ENCODE data around the gene PHF21B. TPM values are rescaled to one million over a fixed set of nuclear protein-coding genes. Genes with fewer than 3 reads are reported as not detected.
"Not testable (repeated sequence)": the region's sequence is repeated elsewhere in the genome, so short reads cannot be mapped to it uniquely, and the experiment has no call there.

PHF21B gene
- total RNA-seq, 1 donor from 2014 or later, result 2.2 TPM

DNA sequence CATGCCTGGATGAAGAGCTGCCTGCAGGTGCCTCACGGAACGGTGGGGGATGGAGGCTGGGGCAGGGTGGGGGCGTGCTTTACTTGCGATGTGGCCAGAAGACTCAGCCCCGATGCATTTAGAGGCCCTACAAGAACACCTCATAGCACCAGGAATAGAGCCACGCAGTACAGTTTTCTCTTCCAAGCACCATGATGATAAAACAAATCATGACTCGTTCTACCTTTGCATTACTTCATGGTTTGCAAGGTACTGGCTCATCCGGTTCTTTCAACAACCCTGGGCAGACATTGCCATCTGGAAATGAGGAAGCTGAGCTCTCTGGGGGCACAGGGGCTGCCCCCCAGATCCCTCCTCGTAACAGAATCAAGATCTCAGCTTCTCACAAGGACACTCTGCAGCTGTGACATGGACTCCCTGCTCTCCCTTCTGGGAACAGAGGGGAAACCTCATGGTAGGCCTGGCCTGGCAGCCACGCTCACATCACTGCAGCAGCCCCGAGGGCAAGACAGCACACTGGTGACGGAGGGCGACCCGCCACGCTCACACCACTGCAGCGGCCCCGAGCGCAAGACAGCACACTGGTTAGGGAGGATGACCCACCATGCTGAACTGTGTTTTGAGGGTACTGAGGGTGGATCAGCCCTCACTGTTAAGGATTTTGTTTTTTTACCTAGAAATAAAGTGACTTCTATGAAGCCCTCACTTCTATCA is 46.9 kb downstream of the PHF21B start:
- no peak for DNase-seq (ENCODE audit: low spot score)

DNA sequence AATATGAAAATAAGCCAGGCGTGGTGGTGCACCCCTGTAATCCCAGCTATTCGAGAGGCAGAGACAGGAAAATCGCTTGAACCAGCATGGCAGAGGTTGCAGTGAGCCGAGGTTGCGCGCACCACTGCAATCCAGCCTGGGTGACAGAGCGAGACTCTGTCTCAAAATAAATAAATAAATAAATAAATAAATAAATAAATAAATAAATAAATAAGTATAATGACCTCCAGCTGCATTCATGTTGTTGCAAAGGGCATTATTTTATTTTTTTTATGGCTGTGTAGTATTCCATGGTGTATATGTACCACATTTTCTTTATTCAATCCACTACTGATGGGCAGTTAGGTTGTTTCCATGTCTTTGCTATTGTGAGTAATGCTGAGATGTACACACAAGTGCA is 48.1 kb downstream of the PHF21B start:
- DNase-seq (ENCODE audit: low spot score), result not testable (repeated sequence)

DNA sequence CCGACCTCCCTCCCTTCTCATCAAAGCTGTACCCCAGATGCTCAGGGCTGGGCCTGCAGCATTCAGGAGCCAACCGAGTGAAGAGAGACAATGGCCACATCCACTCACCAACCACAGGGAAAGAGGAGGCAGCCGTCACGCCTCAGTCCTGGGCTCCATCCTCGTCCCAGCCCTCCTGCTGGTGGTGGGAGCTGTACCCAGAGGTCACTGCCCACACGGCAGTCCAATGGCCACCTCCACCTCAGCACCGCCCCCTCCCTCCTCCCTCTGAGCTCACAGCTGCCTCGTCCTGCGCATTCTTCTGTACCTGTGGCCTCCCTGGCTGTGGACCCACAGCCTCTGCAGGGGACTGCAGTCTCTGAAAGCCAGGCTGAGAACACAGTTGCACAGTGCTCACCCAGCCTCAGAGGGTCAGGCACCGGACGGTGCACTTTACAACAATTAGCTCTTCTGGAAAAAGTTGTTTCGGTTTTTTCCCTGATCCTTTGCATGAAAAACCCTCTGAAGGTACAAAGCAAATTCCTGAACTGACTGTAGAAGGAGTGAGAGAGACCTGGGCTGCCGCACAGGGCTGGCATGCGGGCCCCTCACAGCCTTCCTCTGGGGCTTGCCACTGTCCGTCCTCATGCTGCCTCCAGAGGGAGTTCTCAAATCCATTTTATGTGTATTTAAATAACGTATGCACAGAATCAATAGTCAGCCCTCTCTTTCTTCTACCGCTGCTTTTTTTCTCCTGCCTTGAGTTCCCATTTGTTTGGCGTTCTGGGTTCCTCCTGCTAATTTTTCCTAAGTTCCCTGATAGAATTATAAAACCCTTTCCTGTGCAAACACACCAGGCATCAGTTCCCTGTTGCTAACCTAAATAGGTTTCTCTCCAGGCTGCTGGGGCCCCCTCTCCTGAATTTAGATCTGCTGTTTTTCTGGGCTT is 52.7 kb downstream of the PHF21B start:
- DNase-seq (ENCODE audit: low spot score), result no peak

DNA sequence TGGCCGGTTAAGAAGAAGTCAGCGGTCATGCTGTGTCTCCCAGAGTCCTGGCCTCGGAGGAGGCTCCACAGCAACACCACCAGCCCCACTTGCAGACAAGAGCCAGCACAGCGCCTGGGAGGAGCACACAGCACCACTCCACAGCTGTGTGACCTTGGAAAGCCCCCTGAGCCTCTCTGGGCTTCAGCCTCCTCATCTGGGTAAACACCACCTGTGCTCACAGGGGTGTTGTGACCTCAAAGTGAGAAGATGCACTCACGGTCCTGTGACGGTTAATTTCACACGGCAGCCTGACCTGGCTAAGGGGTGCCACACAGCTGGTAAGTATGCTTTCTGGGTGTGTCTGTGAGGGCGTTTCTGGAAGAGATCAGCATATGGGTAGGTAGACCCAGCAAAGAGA is 54.7 kb downstream of the PHF21B start:
- DNase-seq (ENCODE audit: low spot score), result no peak

DNA sequence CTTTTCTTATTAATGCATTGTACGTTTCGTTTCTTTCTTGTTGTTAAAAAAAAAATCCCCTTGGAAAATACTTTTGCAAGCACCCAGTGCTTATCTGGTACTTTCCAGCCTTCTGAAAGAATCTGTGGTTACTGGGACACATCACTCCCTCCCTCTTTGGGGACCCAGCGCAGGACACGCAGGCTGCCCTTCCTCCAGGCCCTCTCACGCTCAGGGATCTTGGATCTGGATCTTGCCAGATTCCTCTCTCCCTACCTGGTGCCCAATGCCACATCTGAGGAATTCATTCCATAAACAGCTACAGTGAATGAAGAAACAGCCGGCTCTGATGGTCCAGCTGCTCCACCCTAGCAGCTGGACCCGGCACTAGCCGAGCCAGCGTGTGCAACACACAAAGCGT is 55.7 kb downstream of the PHF21B start:
- DNase-seq (ENCODE audit: low spot score), result no peak

DNA sequence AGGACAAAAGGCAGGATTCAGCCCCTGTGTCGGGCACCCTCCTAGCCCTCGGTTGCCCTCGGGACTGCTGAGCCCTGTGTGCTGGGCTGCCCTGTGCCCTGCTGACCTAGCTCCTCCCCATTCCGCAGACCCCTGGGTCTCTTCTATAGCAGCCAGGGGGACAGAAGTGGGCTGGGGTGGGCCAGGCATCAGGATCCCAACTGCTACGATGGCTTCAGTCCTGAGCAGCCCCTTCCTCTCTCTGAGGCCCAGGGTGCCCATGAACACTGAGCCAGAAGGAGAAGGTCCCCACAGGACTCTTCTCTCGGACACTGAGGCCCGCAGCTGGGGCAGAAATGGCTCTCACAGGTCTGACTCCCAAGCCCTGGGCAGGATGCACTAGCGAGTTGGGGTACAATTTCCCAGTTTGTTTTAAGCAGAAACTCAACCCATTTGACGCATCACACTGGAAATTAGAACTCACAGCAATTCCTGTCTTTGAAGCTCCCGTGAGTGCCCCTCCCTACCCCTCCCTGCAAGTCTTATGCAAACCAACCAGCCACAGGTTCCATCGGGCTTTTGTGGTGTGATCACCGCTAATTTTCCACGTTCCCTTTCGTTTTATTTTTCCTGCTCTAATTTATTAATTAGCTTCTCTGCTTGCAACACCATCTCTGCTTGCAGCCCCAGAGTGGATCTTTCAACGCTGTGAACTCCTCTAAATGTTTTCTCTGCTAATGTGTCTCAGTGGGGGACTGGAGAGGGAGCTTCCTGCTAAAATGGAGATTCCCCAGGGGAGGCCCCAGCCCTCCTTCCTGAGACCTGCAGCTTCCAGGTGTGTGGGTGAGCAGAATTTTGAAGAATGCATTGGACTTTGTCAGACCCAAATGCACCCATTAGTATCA is 56.7 kb downstream of the PHF21B start:
- DNase-seq (ENCODE audit: low spot score), result no peak

DNA sequence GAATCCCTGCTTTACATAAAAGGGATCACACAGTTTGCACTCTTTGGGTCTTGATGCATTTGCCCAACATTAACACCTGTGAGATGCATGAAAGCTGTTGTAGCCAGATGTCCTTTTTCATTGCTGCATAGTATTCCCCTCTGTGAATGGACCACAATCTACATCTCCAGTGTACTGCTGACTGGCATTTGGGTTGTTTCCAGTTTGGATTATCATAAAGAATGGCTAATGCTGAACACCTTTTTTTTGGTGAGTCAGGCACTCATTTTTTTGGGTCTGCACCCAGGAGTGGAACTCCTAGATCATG is 58.3 kb downstream of the PHF21B start:
- DNase-seq (ENCODE audit: low spot score), result no peak

DNA sequence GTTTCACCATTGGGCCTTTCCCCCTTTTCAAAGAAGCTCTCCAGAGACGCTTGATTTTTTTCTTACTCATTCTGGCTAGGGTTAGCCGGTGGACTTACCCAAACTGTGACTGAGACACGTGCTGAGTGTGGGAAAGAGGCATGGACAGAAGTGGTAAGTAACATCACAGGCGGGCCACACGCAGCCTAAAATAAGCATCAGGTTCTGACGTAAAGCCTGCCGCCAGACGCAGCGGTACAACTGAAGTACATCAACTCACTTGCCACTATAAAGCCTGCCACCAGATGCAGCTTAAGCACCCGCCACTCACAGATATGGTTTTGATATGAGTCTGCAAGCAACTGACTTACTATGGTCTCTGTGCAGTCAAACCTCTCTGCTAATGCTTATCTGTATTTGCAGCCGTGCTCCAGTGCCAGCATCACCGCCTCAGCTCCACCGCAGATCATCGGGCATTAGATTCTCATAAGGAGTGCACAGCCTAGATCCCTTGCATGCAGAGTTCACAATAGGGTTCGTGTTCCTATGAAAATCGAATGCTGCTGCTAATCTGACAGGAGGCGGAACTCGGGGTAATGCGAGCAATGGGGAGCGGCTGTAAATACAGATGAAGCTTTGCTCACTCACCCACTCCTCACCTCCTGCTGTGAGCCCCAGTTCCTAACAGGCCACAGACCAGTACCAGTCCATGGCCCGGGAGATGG is 58.8 kb downstream of the PHF21B start:
- no peak for DNase-seq (ENCODE audit: low spot score)

DNA sequence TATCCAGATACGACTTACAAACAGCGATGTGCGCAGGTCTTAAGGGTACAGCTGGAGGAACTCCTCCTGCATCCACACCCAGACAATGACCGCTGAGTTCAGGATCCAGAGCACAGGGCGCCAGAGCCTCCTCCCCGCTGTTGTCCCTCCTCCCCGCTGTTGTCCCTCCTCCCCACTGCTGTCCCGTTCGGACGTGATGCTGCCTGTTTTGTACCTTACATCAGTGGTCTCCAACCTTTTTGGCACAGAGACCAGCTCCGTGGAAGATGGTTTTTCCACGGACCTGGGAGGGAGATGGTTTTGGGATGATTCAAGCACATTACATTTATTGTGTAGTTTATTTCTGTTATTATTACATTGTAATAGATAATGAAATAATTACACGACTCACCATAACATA is 62.0 kb downstream of the PHF21B start:
- DNase-seq (ENCODE audit: low spot score), result no peak

DNA sequence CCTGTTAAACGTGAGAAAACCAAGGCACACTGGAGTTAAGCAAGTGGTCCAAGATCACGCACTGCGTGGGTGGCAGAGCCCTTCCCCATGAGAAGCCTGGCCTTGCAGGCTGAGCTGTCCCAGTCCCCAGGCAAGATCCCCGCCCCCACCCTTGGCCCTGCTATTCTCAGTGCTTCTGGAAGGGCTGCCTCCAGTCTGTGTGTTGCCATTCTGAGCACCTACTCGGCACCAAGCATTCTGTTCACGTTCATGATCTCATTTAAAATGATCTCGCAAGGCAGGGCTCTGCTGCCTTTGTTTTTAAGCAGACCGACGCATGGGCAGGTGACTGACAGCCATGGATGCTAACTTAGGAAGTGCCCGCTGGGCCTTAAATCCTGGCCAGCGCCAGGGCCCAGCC is 62.8 kb downstream of the PHF21B start:
- no peak for DNase-seq (ENCODE audit: low spot score)

DNA sequence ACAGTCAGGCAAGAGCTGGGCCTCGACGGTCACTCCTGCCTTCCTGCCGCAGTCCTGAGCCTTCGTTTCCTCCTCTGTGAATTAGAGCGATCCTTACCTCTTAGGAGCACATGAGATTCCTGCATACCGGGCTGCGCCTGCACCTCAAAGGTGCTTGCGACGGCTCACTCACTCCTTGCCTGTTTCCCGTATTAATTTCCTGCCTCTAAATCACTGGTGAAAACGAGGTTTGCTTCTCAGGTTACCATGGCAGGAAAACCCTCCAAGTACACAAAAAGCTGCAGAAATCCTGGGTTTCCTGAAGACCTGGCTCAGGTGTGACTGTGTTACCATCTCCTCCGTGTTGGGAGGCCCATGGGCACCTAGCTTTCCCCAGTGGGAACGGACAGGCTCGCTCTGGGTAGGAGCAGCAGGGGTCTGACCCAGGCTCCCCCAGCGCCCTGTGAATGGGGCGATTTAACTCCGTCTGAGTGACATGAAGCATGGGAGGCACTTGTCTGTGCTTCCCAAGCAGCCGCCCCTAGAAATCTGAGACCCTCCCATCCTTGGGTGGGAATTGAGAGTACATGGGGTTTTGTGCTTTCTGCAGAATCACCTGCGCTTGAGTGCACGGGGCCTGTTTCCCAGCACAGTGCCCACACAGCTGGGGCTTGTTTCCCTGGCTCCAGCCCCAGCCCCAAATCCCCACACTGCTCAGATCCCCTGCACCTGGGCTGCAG is 64.8 kb downstream of the PHF21B start:
- DNase-seq (ENCODE audit: low spot score), result no peak

DNA sequence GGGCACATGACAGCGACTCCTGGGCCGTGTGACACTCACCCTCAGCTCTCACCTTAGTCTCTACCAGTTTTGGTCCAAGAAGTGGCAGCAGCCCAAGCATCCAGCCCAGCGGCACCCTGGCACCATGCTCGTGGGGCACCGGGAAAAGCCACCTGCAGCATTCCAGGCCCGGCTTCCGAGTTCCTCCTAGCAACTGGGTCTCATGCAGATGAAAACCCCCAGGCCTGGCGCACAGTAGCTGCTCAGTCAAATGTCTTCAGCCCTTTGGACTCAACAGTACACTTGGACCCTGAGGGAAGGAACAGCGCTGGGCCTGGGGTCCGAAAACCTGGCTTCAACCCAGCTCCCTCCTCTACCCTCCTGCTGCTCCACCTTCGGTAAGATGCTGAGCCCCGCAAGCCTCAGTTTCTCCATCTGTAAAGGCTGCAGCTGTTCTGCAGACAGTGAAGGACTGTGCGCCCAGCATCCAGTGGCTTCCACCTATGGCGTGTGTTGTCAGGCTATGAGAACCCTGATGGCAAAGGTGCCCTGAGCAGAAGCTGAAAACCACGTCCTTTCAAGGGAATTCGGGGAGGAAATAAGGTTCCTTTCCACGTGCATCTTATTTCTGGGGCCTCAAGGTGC is 66.0 kb downstream of the PHF21B start:
- no peak for DNase-seq (ENCODE audit: low spot score)

DNA sequence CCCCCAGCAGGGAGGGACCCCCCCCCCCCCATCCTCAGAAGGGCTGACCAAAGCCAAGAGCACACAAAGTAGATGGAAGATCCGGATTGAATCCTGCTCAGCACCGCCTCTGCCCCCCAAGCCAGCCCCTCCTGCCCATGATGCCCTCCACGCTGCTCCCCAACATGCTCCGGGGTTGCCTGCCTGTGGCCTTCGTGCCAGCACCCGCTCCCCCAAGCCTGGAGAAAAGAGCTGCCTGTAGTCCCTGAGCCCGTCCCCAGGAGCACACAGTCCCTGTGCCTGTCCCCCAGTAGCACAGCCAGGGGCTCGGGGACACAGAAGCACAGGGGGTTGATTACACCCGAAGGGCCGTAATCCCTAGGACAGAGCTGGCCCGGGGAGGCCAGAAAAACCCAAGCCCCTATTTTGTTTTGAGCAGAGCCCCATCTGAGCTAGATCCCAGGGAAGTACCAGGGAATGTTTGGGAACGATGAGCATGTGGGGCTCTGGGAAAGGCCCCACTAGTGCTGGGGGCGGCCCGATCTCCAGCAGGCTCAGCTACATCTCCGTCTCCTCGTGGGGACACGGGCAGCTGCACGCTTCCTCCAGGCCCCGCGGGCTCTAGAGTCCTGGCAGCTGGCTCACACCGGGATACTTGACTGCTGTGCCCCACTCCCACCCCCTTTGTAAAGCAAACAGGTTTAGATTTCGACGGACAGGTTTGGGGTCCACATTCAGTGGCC is 66.7 kb downstream of the PHF21B start:
- DNase-seq (ENCODE audit: low spot score), result no peak

DNA sequence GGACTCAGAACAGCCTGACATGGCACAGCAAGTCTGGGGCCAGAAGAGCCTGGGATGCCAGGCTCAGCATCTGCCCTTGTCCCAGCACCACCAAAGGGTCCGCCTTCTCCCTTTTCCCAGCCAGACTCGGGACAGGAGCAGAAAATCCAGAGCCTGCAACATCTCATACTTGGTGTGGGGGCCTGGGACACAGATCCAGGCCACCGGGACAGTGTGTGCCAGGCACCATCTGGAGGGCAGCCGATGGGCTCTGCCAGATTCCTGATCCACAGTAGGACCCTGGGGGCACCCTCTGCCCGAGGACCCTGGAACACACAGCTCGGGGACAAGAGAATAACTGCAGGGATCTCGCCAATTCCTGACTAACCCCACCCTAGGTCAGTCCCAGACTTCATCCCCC is 67.7 kb downstream of the PHF21B start:
- DNase-seq (ENCODE audit: low spot score), result no peak

DNA sequence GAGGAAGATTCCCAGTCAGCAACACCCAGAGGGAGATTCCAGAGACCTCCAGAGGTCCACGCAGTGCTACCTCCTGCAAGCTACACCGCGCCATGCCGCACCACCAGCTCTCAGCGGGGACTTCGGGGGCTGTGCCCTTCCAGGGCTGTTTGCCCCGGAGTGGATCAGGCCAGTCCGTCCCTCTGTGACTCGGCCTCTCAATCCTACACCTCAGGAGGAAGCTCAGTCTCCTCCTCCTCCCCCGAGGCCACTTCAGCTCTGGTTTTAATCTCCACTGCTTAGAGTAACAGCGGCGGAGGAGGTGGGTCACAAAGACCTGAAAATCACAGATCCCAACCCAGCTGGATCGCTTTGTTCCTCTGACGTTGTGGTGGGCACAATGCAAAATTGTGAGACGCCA is 68.6 kb downstream of the PHF21B start:
- no peak for DNase-seq (ENCODE audit: low spot score)

DNA sequence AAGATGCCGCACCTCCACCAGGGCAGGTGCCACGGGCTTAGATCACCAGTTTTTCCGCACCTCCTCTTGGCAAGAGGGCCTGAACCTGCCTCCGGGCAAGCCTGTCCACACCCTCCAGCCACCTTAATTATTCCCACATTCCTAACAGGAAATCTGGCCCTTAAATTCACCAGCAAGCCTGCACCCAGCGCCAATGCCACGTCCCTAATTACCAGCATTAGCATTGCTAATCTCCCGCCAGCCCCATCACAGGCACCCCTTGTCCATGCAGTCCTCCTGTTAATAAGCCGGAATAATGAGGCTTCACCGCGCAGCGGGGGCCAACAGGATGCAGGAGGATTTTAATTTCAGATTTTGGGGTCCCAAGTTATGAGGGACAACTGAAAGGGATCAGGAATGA is 69.7 kb downstream of the PHF21B start:
- DNase-seq (ENCODE audit: low spot score), result no peak

DNA sequence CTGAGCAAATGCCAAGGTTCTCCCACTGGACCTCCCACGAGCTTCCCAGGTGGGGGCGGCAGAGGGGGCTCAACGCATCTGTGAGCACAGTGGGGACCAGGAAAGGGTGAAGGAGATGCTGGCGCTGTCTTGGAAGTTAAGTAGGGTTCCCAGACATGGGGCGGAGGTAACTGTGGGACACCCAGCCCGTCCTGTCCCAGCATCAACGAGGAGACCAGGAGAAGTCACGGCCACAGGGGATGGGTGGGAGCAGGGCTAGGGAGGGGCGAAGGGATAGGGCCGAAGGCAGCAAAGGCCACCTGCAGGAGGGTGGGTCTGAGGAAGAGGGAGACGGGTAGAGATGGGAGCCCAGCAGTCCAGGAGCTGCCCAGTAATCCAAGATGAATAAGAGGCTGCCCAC is 70.4 kb downstream of the PHF21B start:
- no peak for DNase-seq (ENCODE audit: low spot score)

DNA sequence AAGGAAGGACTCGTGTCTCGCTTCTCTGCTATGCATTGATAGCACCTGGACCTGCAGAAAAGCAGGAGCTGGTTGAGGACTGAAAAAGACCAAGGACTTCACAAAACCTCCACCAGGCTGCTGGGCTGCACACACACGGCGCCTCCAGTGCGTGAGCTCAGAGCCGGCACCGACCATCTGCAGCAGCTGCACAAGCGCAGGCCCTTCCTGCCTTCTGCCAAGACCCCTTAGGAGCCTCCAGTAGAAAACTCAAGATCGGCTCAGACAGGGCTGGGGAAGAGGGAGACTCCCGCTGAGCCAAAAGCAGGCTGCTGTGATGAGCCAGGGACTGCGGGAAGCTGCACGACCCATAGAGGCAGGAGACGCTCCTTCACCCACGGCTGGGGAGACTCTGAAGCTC is 70.9 kb downstream of the PHF21B start:
- DNase-seq (ENCODE audit: low spot score), result no peak

DNA sequence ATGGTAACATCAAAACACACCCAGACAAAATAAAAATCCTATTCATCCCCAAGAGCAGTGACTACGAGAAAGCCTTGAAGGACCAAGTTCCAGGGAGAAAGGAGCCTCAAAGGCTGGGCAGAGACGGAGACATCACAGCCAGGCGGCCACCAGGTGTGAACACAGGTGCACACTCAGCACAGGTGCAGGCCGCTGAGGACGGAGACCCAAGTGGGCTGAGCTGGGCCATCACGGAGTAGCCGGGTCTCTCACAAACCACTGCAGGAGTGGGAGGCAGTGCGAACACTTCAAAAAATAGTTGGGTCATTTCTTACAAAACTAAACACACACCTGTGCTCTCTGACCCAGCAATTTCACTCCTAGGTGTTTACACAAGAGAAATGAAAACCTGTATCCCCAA is 72.6 kb downstream of the PHF21B start:
- DNase-seq (ENCODE audit: low spot score), result no peak

DNA sequence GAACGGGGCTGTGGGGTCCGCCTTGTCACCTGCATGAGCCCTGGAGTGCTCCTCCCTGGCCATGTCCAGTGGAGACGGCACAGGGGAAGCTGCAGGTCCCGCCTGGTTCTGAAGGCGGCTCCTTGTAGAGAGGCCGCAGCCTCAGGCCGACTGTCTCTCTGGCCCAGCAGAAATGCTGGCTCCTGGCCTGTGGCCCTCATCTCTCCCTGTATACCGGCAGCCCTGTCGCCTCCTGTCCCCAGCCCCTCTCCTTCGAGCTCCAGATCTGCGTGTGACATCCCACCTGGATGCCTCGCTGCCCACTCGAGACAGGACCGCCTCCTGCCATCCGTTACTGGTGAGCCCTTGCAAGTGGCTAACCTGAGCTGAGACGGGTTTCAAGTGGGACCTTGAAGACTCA is 73.6 kb downstream of the PHF21B start:
- DNase-seq (ENCODE audit: low spot score), result no peak

Data from umbilical cord (tissue), 2 donors.